IMR-90 (cell line): ENCODE data around the gene NCS1. TPM values are rescaled to one million over a fixed set of nuclear protein-coding genes. Genes with fewer than 3 reads are reported as not detected.

ENCODE experiments used
- ATAC-seq: fragments of 200-7000 bp; cut with Tn5 transposase; 2 replicates; pipeline ENCODE4 v1.9.1; 2020; ENCODE audit warnings: low read depth, mild to moderate bottlenecking, moderate library complexity
- BruUV-seq: library from RNA; stranded (reverse); fragments of 400-500 nt; replicated peaks from 2 replicates; lab custom pipeline; 2021; lab: Mats Ljungman, UMichigan
- CTCF ChIA-PET: fragments of 300-600 bp; formaldehyde crosslinking; extraction: SDS; loops from one replicate; lab custom pipeline; 2021; ENCODE audit warnings: antibody characterized with exemption; lab: Yijun Ruan, JAX
- POLR2A ChIA-PET: fragments of 300-600 bp; sonication (Branson Sonifier 250); formaldehyde crosslinking; loops from one replicate; lab custom pipeline; 2022; ENCODE audit warnings: antibody characterized with exemption; ENCODE audit not compliant: unreplicated experiment; lab: Charles Lee
- DNase-seq: peaks from one replicate; pipeline ENCODE4 v3.0.0; 2013
- H2AFZ ChIP-seq: replicated peaks from 2 replicates; pipeline ENCODE3; 2013; ENCODE audit warnings: low read length, mild to moderate bottlenecking; ENCODE audit not compliant: poor library complexity
- H2AK5ac ChIP-seq: 2 replicates; pipeline ENCODE4 v1.6.1; 2013; ENCODE audit warnings: low read depth, low read length, inconsistent platforms
- H2AK9ac ChIP-seq: replicated peaks from 2 replicates; pipeline ENCODE3; 2013; ENCODE audit warnings: mild to moderate bottlenecking, low read depth, low read length, moderate library complexity; ENCODE audit not compliant: poor library complexity
- H2BK120ac ChIP-seq: 2 replicates; pipeline ENCODE4 v1.6.1; 2013; ENCODE audit warnings: low read depth, low read length, inconsistent platforms
- H2BK15ac ChIP-seq: 3 replicates; pipeline ENCODE4 v1.6.1; 2013; ENCODE audit warnings: low read depth, low read length, inconsistent platforms
- H2BK20ac ChIP-seq: 2 replicates; pipeline ENCODE4 v1.6.1; 2013; ENCODE audit warnings: low read depth, mild to moderate bottlenecking, inconsistent platforms, low read length, moderate library complexity
- H2BK5ac ChIP-seq: 2 replicates; pipeline ENCODE4 v1.6.1; 2013; ENCODE audit warnings: mild to moderate bottlenecking, low read depth, low read length, inconsistent platforms; ENCODE audit not compliant: poor library complexity, severe bottlenecking
- H3K14ac ChIP-seq: replicated peaks from 2 replicates; pipeline ENCODE4 v1.6.1; 2013; ENCODE audit warnings: low read depth, low read length, inconsistent platforms
- H3K18ac ChIP-seq: 2 replicates; pipeline ENCODE4 v1.6.1; 2013; ENCODE audit warnings: low read depth, low read length, control low read depth
- H3K23ac ChIP-seq: 2 replicates; pipeline ENCODE4 v1.6.1; 2013; ENCODE audit warnings: low read depth, low read length, inconsistent platforms
- H3K27ac ChIP-seq: 2 replicates; pipeline ENCODE4 v1.5.1; 2013; ENCODE audit warnings: mild to moderate bottlenecking, control low read depth, low read length; ENCODE audit not compliant: insufficient read depth
- H3K27me3 ChIP-seq: 2 replicates; pipeline ENCODE4 v1.6.1; 2013; ENCODE audit warnings: low read length; ENCODE audit not compliant: control insufficient read depth, insufficient read depth
- H3K36me3 ChIP-seq: 2 replicates; pipeline ENCODE4 v1.6.1; 2013; ENCODE audit warnings: low read length, mixed read lengths; ENCODE audit not compliant: control insufficient read depth, insufficient read depth
- H3K4ac ChIP-seq: 2 replicates; pipeline ENCODE4 v1.6.1; 2013; ENCODE audit warnings: low read depth, low read length, inconsistent platforms
- H3K4me1 ChIP-seq: 2 replicates; pipeline ENCODE4 v1.6.1; 2013; ENCODE audit warnings: low read length, mixed read lengths; ENCODE audit not compliant: control insufficient read depth, insufficient read depth
- H3K4me2 ChIP-seq: 2 replicates; pipeline ENCODE4 v1.6.1; 2013; ENCODE audit warnings: low read depth, mild to moderate bottlenecking, control low read depth, low read length, moderate library complexity
- H3K4me3 ChIP-seq: 2 replicates; pipeline ENCODE4 v1.5.1; 2013; ENCODE audit warnings: low read depth, mild to moderate bottlenecking, control low read depth, low read length, moderate library complexity; ENCODE audit not compliant: insufficient read depth
- H3K56ac ChIP-seq: 2 replicates; pipeline ENCODE4 v1.6.1; 2013; ENCODE audit warnings: low read length, inconsistent platforms; ENCODE audit not compliant: insufficient read depth; ENCODE audit errors: extremely low read depth
- H3K79me1 ChIP-seq, 2 experiments: 2 replicates each; pipeline ENCODE4 v1.6.1; 2013; ENCODE audit warnings: low read length in 2 of 2, inconsistent platforms in 1 of 2, low read depth in 1 of 2
- H3K9ac ChIP-seq: 2 replicates; pipeline ENCODE4 v1.6.1; 2013; ENCODE audit warnings: low read depth, low read length, control low read depth
- H3K9me1 ChIP-seq: 2 replicates; pipeline ENCODE4 v1.6.1; 2013; ENCODE audit warnings: low read length, inconsistent platforms; ENCODE audit not compliant: insufficient read depth
- H3K9me3 ChIP-seq: 2 replicates; pipeline ENCODE4 v1.6.1; 2013; ENCODE audit warnings: low read length; ENCODE audit not compliant: control insufficient read depth, insufficient read depth
- H4K20me1 ChIP-seq: 2 replicates; pipeline ENCODE4 v1.6.1; 2013; ENCODE audit warnings: low read length, inconsistent platforms; ENCODE audit not compliant: insufficient read depth
- H4K5ac ChIP-seq: 2 replicates; pipeline ENCODE4 v1.6.1; 2013; ENCODE audit warnings: mild to moderate bottlenecking, low read depth, low read length, control low read depth
- H4K8ac ChIP-seq, 2 experiments: 2 replicates each; pipeline ENCODE4 v1.6.1; 2013; ENCODE audit warnings: low read depth in 2 of 2, low read length in 2 of 2, control low read depth in 1 of 2, inconsistent platforms in 1 of 2
- H4K91ac ChIP-seq: 2 replicates; pipeline ENCODE4 v1.6.1; 2013; ENCODE audit warnings: low read depth, low read length, inconsistent platforms; ENCODE audit not compliant: insufficient read depth
- BHLHE40 ChIP-seq: fragments of 150-350 bp; IDR thresholded peaks from 2 replicates; pipeline ENCODE4 v1.6.1; 2016; ENCODE audit warnings: mild to moderate bottlenecking, low read depth, low read length
- CEBPB ChIP-seq: IDR thresholded peaks from 2 replicates; pipeline ENCODE4 v1.6.1; 2012; ENCODE audit warnings: low read depth, low read length, improper control_type of control experiment
- CHD1 ChIP-seq: IDR thresholded peaks from 2 replicates; pipeline ENCODE4 v1.6.1; 2012; ENCODE audit warnings: low read depth, low read length, improper control_type of control experiment
- MXI1 ChIP-seq: IDR thresholded peaks from 2 replicates; pipeline ENCODE4 v1.6.1; 2012; ENCODE audit warnings: low read depth, mild to moderate bottlenecking, low read length, moderate library complexity, borderline replicate concordance
- POLR2A ChIP-seq: IDR thresholded peaks from 2 replicates; pipeline ENCODE4 v1.6.1; 2012; ENCODE audit warnings: mild to moderate bottlenecking, low read depth, low read length
- RAD21 ChIP-seq: IDR thresholded peaks from 2 replicates; pipeline ENCODE4 v1.6.1; 2012; ENCODE audit warnings: low read length, improper control_type of control experiment
- RCOR1 ChIP-seq: IDR thresholded peaks from 2 replicates; pipeline ENCODE4 v1.6.1; 2012; ENCODE audit warnings: mild to moderate bottlenecking, low read length, improper control_type of control experiment; ENCODE audit not compliant: insufficient replicate concordance
- USF2 ChIP-seq: fragments of 150-350 bp; IDR thresholded peaks from 2 replicates; pipeline ENCODE4 v1.6.1; 2017; ENCODE audit warnings: mild to moderate bottlenecking, antibody characterized with exemption, low read length, low read depth
- WGBS, 2 experiments: methylation state at CpG; one replicate each; pipeline versions ENCODE4 v1.1.5 to v1.1.7; 2013; ENCODE audit warnings: missing lambda C conversion rate in 2 of 2; ENCODE audit not compliant: insufficient read length in 1 of 2; ENCODE audit errors: extremely low coverage in 2 of 2; 5-methylcytosine and 5-hydroxymethylcytosine counted together
- dilution Hi-C: fragments of 300-500 bp; cut with HindIII; formaldehyde crosslinking; loops from one replicate; pipeline ENCODE4 v1.14.3; 2018; ENCODE audit warnings: low sequenced_read_pairs; ENCODE audit not compliant: unreplicated experiment
- in situ Hi-C: fragments of 300-500 bp; cut with MboI; formaldehyde crosslinking; loops from 3 replicates; pipeline ENCODE4 v1.14.3; 2019; ENCODE audit warnings: low sequenced_read_pairs, inconsistent platforms, mixed read lengths
- intact Hi-C: fragments of 100-400 bp; cut with micrococcal nuclease; formaldehyde crosslinking; loops from 2 replicates; pipeline ENCODE4 v1.10.0; 2022
- polyA plus RNA-seq, 3 experiments: library from polyadenylated mRNA; depleted of rRNA; stranded (reverse); fragments of >200 nt; gene quantifications; 2 replicates each; pipeline ENCODE4 v1.2.3, GENCODE V29; 2012; ENCODE audit warnings: low replicate concordance in 1 of 3
- total RNA-seq: library from RNA; depleted of rRNA; stranded (reverse); fragments of >200 nt; gene quantifications from 2 replicates; pipeline ENCODE4 v1.2.3, GENCODE V29; 2012

The NCS1 gene
- total and polyA plus RNA-seq, 2 of the 4 experiments (the other 2 are of a cell fraction): 41.0 to 60.5 TPM

- ChIA-PET CTCF (no interaction called here), POLR2A (no interaction called here)
- no peak overlapping the region for H2AK5ac ChIP-seq
- no peak overlapping the region for H3K4ac ChIP-seq
- H4K91ac ChIP-seq: no peak overlapping the region
- dilution Hi-C loops: no loop called here
- TF ChIP-seq POLR2A (no peak), RAD21 (no peak), USF2 (no peak), MXI1 (no peak), CEBPB (no peak), BHLHE40 (no peak), RCOR1 (no peak), CHD1 (no peak)
- H4K5ac ChIP-seq: no peak overlapping the region
- H3K4me3 ChIP-seq: no peak overlapping the region
- peaks cover 22 to 77% of the 10 kb centered on the region in 2 experiments for H3K79me1 ChIP-seq
- intact Hi-C loops: no loop called here
- no peaks in the 10 kb centered on the region for H3K9me3 ChIP-seq
- no peak overlapping the region for H2BK15ac ChIP-seq
- no peak overlapping the region for H4K8ac ChIP-seq
- H3K9me1 ChIP-seq: peaks cover 8% of the 10 kb centered on the region
- H3K9ac ChIP-seq: no peak overlapping the region
- H2BK20ac ChIP-seq: no peak overlapping the region
- H3K27ac ChIP-seq: no peak overlapping the region
- no peak overlapping the region for H2AFZ ChIP-seq
- peaks cover 36% of the 10 kb centered on the region for H4K20me1 ChIP-seq
- peaks cover 15% of the 10 kb centered on the region for H3K36me3 ChIP-seq
- H3K4me2 ChIP-seq: no peak overlapping the region
- no peak overlapping the region for H3K23ac ChIP-seq
- no peak overlapping the region for H3K14ac ChIP-seq
- no peak overlapping the region for H2BK5ac ChIP-seq
- H3K56ac ChIP-seq: no peak overlapping the region
- no peak overlapping the region for H2AK9ac ChIP-seq
- WGBS, 2 experiments: 80% methylated on average over 2 of the region's 10 CpGs; no CpG with 5 or more reads in 1 of the 2 experiments
- ATAC-seq: no peak
- peaks cover 30% of the 10 kb centered on the region for H3K4me1 ChIP-seq
- H3K27me3 ChIP-seq: no peaks in the 10 kb centered on the region
- no TSS peak for BruUV-seq
- DNase-seq: no peak
- H3K18ac ChIP-seq: no peak overlapping the region
- in situ Hi-C loops: no loop called here
- no peak overlapping the region for H2BK120ac ChIP-seq
Measured at GRCh38 chr9:130217838-130218237, 45.6 kb downstream of the NCS1 start.
